Measurements from ENCODE around the gene HYI. TPM values are rescaled to one million over a fixed set of nuclear protein-coding genes. Genes with fewer than 3 reads are reported as not detected.

The HYI gene
- total and polyA plus RNA-seq, 2 of the 8 experiments (the other 6 are each of a cell fraction or from before 2014, with no cell fraction given), result 14.4 to 17.7 TPM

DNA sequence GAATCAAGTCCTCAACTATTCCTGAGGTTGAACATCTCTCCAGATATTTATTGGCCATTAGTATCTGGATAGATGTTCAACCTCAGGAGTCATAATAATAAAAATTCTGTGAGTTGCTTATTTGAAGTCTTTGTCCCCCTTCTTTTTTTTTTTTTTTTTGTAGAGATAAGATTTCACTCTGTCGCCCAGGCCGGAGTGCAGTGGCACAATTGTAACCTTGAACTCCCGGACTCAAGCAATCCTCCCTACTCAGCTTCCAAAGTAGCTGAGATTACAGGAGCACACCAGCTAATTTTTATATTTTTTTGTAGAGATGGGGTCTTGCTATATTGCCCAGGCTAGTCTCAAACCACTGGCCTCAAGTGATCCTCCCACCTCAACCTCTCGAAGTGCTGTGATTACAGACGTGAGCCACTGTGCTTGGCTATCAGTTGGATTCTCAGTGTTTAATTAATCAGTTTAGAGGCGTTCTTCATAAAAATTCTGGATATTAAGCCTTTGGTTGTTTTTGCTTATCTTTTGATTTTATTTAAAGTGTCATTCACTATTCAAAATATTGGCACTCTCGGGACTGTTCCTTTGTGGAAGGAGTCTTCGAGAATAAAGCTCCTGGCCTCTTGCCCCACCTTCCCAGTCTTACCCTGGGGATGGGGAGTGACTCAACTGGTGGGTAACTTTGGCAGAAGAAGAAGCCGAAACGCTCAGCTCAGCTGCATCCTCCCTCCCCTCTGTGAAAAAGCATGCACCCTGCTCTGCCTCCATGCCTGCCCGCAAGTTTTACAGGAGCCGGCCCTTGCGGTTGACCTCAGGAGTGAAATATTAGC is 11.2 kb upstream of the HYI start:
- ChIA-PET POLR2A (ENCODE audit: partially characterized antibody) (interaction anchor here (0.7 to 1.0 kb wide), 3 partner anchors 10 to 77 kb away, joined by 3 read pairs; no protein-coding TSS in a partner anchor), CTCF (ENCODE audit: partially characterized antibody) (interaction anchor here (0.8 to 1.0 kb wide), 2 partner anchors 56 to 89 kb away, joined by 3 read pairs; no protein-coding TSS in a partner anchor)
- no peak overlapping the region for H3K23ac ChIP-seq (ENCODE audit: insufficient read length)
- H3K27ac ChIP-seq (ENCODE audit: low read depth, low read length), result no peak overlapping the region
- no peaks in the 10 kb centered on the region for H3K79me1 ChIP-seq (ENCODE audit: low read depth, low read length)
- no peak overlapping the region for H3K9ac ChIP-seq (replicated peaks in 1 of 4; ENCODE audit: extremely low read depth in 1 of 4, low read depth in 3 of 4, low read length in 3 of 4)
- no peak overlapping the region for H3K18ac ChIP-seq (ENCODE audit: extremely low read depth, low read length)
- H3K23me2 ChIP-seq (ENCODE audit: low read depth, low read length), result no peaks in the 10 kb centered on the region
- H4K91ac ChIP-seq (replicated peaks; ENCODE audit: insufficient read length, low read length), result no peak overlapping the region
- no peaks in the 10 kb centered on the region for H3K9me3 ChIP-seq (ENCODE audit: insufficient read depth in 2 of 2, low read depth in 1 of 2, low read length in 1 of 2)
- H2BK20ac ChIP-seq (ENCODE audit: low read length), result no peak overlapping the region
- H3K4me3 ChIP-seq (ENCODE audit: extremely low read depth in 1 of 4, insufficient read depth in 2 of 4, low read depth in 3 of 4, low read length in 4 of 4), result no peak overlapping the region
- H3K4me2 ChIP-seq (ENCODE audit: insufficient read depth in 1 of 2, low read depth in 2 of 2, low read length in 2 of 2), result no peak overlapping the region
- FAIRE-seq (no peak), DNase-seq (ENCODE audit: low read depth in 1 of 2, low spot score in 2 of 2) (no peak)
- no peak overlapping the region for H4K5ac ChIP-seq (ENCODE audit: insufficient read length, low read depth, low read length)
- no peak overlapping the region for H3K14ac ChIP-seq (ENCODE audit: insufficient read length)
- no peaks in the 10 kb centered on the region for H3K27me3 ChIP-seq (replicated peaks in 1 of 4; ENCODE audit: control insufficient read depth in 3 of 4, extremely low read depth in 1 of 4, insufficient read depth in 3 of 4, low read length in 3 of 4)
- no peaks in the 10 kb centered on the region for H4K20me1 ChIP-seq (replicated peaks in 1 of 2; ENCODE audit: control insufficient read depth in 1 of 2, insufficient read depth in 2 of 2, low read length in 2 of 2)
- H3K4ac ChIP-seq (replicated peaks; ENCODE audit: insufficient read length, low read depth, low read length), result no peak overlapping the region
- no peaks in the 10 kb centered on the region for H3K4me1 ChIP-seq (replicated peaks in 1 of 4; ENCODE audit: control insufficient read depth in 3 of 4, insufficient read depth in 4 of 4, low read length in 3 of 4)
- no peak overlapping the region for H3K56ac ChIP-seq (replicated peaks; ENCODE audit: insufficient read length, low read depth, low read length)
- H3K36me3 ChIP-seq (ENCODE audit: control insufficient read depth in 2 of 4, insufficient read depth in 4 of 4, low read length in 3 of 4), result no peaks in the 10 kb centered on the region
- H2AFZ ChIP-seq (ENCODE audit: low read length), result no peak overlapping the region
- H2AK5ac ChIP-seq (ENCODE audit: low read depth, low read length), result no peak overlapping the region
- H3K79me2 ChIP-seq (ENCODE audit: control insufficient read depth in 1 of 2, insufficient read depth in 2 of 2, low read length in 2 of 2), result no peaks in the 10 kb centered on the region
- WGBS, 2 experiments (ENCODE audit: extremely low coverage in 1 of 2, insufficient coverage in 1 of 2, insufficient read length in 1 of 2, insufficient replicate concordance in 2 of 2, low coverage in 1 of 2, low lambda C conversion rate in 2 of 2, missing lambda C conversion rate in 1 of 2), result 87% methylated on average over 11 of the region's 13 CpGs; no CpG with 5 or more reads in 1 of the 2 experiments
- H2BK12ac ChIP-seq (ENCODE audit: low read depth, low read length), result no peak overlapping the region
- H2BK15ac ChIP-seq (ENCODE audit: low read length), result no peak overlapping the region
- H4K8ac ChIP-seq (ENCODE audit: extremely low read depth, insufficient read depth, low read length), result no peak overlapping the region
- H2BK120ac ChIP-seq (replicated peaks; ENCODE audit: low read depth, low read length), result no peak overlapping the region
- H2BK5ac ChIP-seq (ENCODE audit: low read depth, low read length), result no peak overlapping the region
- TF ChIP-seq CBX8 (IDR thresholded peaks at IDR 0.05; ENCODE audit: borderline replicate concordance, low read depth, low read length), result no peak
- no peak for TF ChIP-seq NRF1 (IDR thresholded peaks at IDR 0.05; ENCODE audit: low read depth, low read length)
- TF ChIP-seq BACH1 (IDR thresholded peaks at IDR 0.05; ENCODE audit: low read length), result no peak
- no peak for TF ChIP-seq RXRA (IDR thresholded peaks at IDR 0.05; ENCODE audit: insufficient read depth, low read depth, low read length)
- TF ChIP-seq GTF2F1 (IDR thresholded peaks at IDR 0.05; ENCODE audit: borderline replicate concordance, low read depth, low read length), result no peak
- TF ChIP-seq CREB1 (IDR thresholded peaks at IDR 0.05), result no peak
- TF ChIP-seq ZNF274 (IDR thresholded peaks at IDR 0.05; ENCODE audit: borderline replicate concordance, extremely low read depth, low read length), result no peak
- TF ChIP-seq EGR1 (IDR thresholded peaks at IDR 0.05; ENCODE audit: borderline replicate concordance, low read depth, low read length), result no peak
- TF ChIP-seq, protein P1, sequence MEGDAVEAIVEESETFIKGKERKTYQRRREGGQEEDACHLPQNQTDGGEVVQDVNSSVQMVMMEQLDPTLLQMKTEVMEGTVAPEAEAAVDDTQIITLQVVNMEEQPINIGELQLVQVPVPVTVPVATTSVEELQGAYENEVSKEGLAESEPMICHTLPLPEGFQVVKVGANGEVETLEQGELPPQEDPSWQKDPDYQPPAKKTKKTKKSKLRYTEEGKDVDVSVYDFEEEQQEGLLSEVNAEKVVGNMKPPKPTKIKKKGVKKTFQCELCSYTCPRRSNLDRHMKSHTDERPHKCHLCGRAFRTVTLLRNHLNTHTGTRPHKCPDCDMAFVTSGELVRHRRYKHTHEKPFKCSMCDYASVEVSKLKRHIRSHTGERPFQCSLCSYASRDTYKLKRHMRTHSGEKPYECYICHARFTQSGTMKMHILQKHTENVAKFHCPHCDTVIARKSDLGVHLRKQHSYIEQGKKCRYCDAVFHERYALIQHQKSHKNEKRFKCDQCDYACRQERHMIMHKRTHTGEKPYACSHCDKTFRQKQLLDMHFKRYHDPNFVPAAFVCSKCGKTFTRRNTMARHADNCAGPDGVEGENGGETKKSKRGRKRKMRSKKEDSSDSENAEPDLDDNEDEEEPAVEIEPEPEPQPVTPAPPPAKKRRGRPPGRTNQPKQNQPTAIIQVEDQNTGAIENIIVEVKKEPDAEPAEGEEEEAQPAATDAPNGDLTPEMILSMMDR (IDR thresholded peaks at IDR 0.05; ENCODE audit: control extremely low read depth in 1 of 3, insufficient read depth in 1 of 3, low read depth in 1 of 3, low read length in 3 of 3), result no peak
- no peak for TF ChIP-seq POLR2A (IDR thresholded peaks at IDR 0.05; ENCODE audit: control extremely low read depth in 1 of 2, low read depth in 2 of 2, low read length in 2 of 2)
- TF ChIP-seq, protein P2, sequence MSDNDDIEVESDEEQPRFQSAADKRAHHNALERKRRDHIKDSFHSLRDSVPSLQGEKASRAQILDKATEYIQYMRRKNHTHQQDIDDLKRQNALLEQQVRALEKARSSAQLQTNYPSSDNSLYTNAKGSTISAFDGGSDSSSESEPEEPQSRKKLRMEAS (IDR thresholded peaks at IDR 0.05), result no peak
